Measurements from ENCODE around the gene PPFIA2.
A peak's percentile ranks its signal among the peaks of the same experiment; 100 is the strongest.

The PPFIA2 gene

DNA sequence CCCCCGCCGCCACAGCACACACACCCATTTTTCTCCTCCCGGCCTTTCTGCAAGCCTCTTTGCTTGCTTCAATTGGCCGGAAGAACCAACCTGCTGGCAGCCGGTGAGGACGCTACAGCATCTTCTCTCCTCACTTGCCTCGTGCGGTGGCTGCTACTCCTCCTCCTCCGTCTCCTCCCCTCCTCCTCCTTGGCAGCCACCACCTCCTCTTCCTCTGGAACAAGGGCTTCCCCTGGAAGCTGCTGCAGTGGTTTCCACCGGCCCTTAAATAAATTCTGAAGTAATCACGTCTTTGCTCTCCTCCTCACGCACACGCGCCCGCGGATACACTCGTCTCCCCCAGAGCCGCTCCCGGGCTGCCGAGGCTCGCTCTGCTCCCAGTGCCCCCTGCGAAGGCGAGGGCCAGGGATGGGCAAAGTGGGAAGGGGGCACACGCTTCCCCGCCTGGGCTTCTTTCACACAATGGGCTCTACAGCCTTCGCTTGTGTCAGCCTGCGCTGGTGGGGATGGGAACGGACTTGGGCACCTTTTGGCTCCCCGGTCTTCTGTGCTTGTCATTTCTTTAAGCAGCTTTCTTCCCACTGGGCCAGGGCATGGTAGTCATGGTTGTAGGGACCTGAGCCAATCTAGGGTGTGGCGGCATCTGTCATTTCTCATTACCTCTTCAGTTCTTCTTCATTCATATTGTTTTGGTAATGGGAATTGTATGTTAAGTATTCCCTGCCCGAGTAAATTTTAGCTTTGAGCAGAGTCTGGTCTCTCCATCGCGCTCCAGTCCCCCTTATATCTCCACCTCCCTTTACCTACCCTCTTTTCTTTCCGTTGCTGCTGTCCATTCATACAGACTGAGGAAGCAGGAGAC lies at the start of gene PPFIA2:
Gene PPFIA2, minus strand, starts transcription at position 161 of the 862 bp plus-strand sequence.
- DNase-seq = peak; percentile 15

GRCh38 chr12:81800298-81801148 lies 41.4 kb upstream of the PPFIA2 start:
- no peak for DNase-seq

- no peak for DNase-seq
These were observed 39.1 kb upstream of the PPFIA2 start for GRCh38 chr12:81798294-81798693.

GRCh38 chr12:81797100-81797499 lies 38.0 kb upstream of the PPFIA2 start:
- no peak for DNase-seq

- no peak for DNase-seq
These were observed 33.5 kb upstream of the PPFIA2 start for GRCh38 chr12:81792666-81793065.

GRCh38 chr12:81779216-81779615 lies 20.1 kb upstream of the PPFIA2 start:
- no peak for DNase-seq

GRCh38 chr12:81778719-81779118 lies 19.6 kb upstream of the PPFIA2 start:
- DNase-seq = no peak

- DNase-seq = peak; percentile 14
These were observed 545 bp downstream of the PPFIA2 start for GRCh38 chr12:81758421-81759189.

DNA sequence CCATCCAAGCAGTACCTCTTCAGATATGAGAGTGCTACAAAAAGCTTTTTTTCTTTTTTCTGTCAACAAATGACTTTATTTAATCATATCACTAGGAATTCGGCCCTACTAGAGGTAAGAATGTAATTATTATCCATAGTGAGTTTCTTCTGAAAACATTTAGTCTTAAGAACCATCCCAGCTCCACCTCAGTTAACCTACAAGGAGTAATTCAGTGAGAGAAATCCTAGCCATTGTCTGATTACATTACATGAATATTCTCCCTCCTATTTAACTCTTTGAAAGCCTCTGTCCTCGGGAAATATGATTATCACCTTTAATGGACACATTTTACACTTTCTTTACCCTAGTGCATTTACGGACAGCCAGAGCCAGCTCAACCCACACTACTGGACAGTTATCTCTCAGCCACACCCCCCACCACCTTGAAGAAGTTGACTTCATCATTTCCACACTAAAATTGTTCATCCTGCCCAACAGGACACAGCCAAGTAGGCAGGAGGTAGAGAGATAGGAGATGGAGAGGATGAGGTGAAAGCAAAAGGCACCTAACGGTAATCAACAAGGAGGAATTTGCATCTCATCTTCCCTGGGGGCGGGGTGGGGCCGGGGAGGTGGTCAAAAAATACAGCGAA lies 1.3 kb downstream of the PPFIA2 start:
- no peak for DNase-seq

GRCh38 chr12:81729781-81730180 lies 29.4 kb downstream of the PPFIA2 start:
- no peak for DNase-seq

DNA sequence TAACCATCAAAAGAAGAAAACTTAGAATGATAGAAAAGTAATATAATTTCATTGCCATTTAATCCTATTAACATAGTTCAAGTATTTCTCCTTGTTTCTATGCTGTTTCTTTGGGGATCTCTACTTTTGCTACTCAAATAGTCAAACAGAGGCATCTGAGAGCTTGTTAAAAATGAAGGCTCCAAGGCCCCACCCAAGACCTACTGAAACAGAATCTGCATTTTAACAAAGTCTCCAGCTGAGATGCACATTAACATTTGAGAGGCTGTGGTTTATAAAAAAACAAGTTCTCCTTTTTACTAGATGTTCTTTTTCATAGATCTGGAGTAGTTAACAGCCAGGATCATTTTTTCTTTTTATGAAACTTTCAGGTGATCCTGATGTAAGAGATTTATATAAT lies 31.8 kb downstream of the PPFIA2 start:
- no peak for DNase-seq

GRCh38 chr12:81726634-81727033 lies 32.5 kb downstream of the PPFIA2 start:
- no peak for DNase-seq

DNA sequence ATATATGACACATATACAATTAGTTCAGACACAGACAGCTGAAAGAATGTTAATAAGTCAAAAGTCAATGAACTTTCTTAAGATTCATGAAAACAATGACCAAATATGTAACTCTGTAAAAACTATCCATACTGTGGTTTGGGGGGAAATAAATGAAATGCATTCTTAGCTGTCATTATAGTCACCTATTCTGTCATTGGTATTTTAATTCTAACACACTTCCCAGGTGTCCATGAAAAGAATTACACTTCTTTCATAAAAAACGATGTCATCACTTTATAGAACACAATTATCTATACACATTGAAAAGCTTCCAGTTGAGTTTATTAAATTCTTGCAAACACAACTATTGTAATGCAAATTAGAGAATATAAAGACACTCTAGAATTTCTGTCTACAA lies 35.8 kb downstream of the PPFIA2 start:
- DNase-seq = no peak

DNA sequence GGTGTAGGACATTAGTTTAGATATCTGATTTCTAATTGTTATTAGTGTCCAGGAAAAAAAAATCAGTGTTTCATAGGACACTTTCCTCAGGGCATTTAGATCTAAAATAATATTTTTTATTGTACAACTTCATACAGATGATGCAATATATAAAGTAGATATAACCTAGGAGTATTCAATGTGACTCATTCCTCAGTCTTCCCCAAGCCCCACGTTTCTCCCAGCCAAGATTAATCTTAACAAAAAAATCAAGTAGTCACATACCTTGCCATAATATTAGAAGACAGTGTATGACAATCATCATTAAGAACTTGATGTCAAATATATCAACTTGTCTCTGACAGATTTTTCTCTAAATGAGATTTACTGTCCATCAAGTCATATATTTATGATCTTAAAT lies 37.1 kb downstream of the PPFIA2 start:
- DNase-seq = no peak

DNA sequence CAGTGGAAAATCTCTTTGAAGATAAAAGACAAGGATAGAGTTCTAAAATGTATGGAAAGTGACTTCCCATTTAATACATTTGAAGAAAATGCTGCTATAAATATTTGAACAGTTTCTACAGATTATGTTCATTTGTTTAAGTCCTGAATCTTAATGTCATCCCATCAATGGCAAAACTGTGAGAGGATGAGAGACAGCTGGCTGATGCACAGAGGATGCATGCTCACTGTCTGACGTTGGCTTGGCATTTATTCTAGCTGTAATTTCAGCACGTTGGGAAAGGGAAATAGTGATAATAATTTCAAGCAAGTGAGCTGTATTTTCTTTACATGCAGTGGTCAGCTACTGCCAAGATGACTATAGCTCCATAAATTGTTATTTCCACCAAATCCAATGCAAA lies 40.5 kb downstream of the PPFIA2 start:
- no peak for DNase-seq

- no peak for DNase-seq
These were observed 46.6 kb downstream of the PPFIA2 start for GRCh38 chr12:81712536-81712935.

DNA sequence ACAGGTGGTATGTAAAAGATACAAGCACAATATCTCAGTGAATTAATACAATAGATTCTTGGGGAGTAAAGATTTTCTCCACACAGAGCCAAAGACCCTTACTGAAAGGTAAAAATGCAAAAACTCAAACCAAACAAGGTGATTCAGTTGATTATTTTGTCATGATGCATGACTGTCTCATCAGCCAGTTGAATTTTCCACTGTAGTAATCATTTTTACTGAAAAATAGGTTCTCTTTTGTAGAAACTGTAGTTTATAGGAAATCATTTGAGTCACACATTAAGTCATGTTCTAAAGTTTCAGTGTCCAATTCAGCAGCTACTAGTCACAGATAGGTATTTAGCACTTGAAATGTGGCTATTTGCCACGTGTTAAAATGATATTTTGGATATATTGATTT lies 53.6 kb downstream of the PPFIA2 start:
- no peak for DNase-seq

DNA sequence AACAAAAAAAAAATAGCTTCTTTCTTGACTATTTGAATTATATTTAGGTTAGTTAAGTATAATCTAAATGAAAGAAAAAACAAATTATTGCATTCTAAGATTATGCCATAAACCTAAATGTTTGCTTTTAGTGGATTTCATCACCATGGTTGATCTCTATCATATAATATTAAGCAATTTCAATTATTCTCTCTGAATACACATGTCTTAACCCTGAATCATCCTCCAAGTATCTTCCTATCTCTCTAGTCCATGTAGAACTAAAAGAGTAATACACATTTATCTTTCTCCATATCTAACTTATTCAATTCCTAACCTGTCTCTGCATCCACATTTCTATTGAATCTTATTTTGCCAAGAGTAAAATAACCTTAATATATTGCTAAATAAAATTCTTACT lies 59.6 kb downstream of the PPFIA2 start:
- no peak for DNase-seq

DNA sequence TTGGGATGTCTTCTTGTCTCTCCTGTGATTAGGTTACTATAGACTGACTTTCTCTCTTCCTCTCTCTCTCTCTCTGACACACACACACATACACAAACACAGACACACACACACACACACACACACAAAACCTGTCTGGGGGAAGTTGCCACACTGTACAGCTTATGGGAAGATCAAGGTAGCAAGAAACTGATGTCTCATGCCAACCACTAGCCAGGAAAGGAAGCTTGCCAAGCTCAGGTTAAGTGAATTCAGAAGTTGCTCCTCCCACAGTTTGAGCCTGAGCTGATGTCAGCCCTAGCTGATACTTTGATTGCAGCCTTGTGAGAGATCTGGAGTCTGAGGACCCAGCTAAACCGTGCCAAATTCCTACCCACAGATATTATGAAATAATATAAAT lies 67.1 kb downstream of the PPFIA2 start:
- no peak for DNase-seq

- no peak for DNase-seq
These were observed 75.3 kb downstream of the PPFIA2 start for GRCh38 chr12:81683881-81684280.

GRCh38 chr12:81679614-81680013 lies 79.5 kb downstream of the PPFIA2 start:
- DNase-seq = no peak

GRCh38 chr12:81670759-81671158 lies 88.4 kb downstream of the PPFIA2 start:
- DNase-seq = no peak

- no peak for DNase-seq
These were observed 90.7 kb downstream of the PPFIA2 start for GRCh38 chr12:81668475-81668874.
